HG02970 (cell line): ENCODE measurements around the gene SH2D4B.

Source experiments
- ATAC-seq: cut with Tn5 transposase; IDR thresholded peaks from one replicate; pipeline ENCODE4 v1.9.1; 2021; ENCODE audit warnings: mild to moderate bottlenecking, moderate library complexity, moderate number of reproducible peaks; ENCODE audit not compliant: unreplicated experiment, low FRiP score

Gene SH2D4B

GRCh38 chr10:80537736-80538480, at the start of gene SH2D4B:
SH2D4B (plus strand) TSS chr10:80537902; CDS start chr10:80538332, 430 bp downstream.
- ATAC-seq: no peak

- no peak for ATAC-seq
These were observed 49.1 kb upstream of the SH2D4B start for GRCh38 chr10:80488539-80489066.

GRCh38 chr10:80489371-80490112, 48.2 kb upstream of the SH2D4B start:
- no peak for ATAC-seq

GRCh38 chr10:80491251-80492102, 46.2 kb upstream of the SH2D4B start:
- no peak for ATAC-seq

- ATAC-seq: no peak
These were observed 44.7 kb upstream of the SH2D4B start for GRCh38 chr10:80492848-80493521.

- no peak for ATAC-seq
These were observed 44.1 kb upstream of the SH2D4B start for GRCh38 chr10:80493522-80494051.

- ATAC-seq: no peak
These were observed 41.0 kb upstream of the SH2D4B start for GRCh38 chr10:80496555-80497172.

GRCh38 chr10:80497187-80498077, 40.3 kb upstream of the SH2D4B start:
- ATAC-seq: no peak

GRCh38 chr10:80498078-80498832, 39.4 kb upstream of the SH2D4B start:
- ATAC-seq: no peak

GRCh38 chr10:80498833-80499741, 38.6 kb upstream of the SH2D4B start:
- ATAC-seq: no peak

DNA sequence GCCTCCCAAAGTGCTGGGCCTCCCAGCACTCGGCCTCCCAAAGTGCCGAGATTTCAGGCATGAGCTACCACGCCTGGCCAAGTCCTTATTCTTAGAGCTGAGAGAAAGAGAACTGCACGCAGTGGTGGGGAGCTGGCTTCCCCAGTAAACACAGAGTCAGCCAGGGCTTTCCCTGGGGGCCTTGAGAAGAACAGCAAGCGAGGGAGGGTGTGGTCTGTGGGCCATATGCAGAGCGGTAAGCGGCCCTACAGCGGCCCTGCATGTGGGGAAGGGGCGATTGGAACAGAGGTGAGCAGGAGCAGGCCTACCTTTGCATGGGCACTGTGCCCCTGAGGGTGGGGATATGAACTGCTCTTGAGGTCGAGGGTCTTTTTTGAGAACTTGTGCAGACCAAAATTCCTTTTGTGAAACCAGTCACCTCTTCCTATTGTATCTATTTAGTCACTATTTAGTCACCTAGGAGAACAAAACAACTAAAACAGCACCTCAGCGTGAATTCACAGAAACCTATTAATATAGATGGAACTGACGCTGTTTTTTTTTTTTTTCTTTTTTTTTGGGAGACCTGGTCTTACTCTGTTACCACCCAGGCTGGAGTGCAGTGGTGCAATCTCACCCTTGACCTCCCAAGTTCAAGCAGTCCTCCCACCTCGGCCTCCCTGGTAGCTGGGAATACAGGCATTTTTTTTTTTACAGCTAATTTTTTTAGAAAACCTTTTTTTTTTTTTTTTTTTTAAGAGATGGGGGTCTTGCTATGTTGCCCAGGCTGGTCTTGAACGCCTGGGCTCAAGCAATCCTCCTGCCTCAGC, 36.9 kb upstream of the SH2D4B start:
- ATAC-seq: peak; percentile 51

- no peak for ATAC-seq
These were observed 36.3 kb upstream of the SH2D4B start for GRCh38 chr10:80501381-80501912.

- no peak for ATAC-seq
These were observed 35.7 kb upstream of the SH2D4B start for GRCh38 chr10:80501913-80502521.

- ATAC-seq: no peak
These were observed 34.8 kb upstream of the SH2D4B start for GRCh38 chr10:80502621-80503583.
